ENCODE measurements around the gene ACSS2.
A peak's percentile ranks its signal among the peaks of the same experiment; 100 is the strongest.

Gene ACSS2

GRCh38 chr20:34951252-34951651, 74.8 kb downstream of the ACSS2 start:
- DNase-seq: no peak

GRCh38 chr20:34951652-34952051, 75.2 kb downstream of the ACSS2 start:
- DNase-seq: no peak

DNA sequence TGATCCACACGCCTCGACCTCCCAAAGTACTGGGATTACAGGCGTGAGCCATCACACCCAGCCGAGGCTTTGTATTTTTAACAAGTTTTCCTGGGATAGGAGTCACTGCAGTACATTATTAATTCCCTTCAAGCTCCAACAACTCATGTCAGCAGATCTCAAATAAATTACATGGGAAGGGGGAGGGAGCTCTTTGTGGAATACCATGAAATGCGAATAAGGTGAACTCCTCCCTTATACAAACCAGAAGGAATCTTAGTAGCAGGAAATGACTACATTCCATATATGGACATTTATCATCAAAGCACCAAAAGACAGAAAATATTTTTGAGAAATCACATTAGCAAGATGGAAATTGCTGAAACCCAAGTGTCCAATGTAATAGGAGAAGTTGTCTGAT, 76.3 kb downstream of the ACSS2 start:
- no peak for DNase-seq

DNA sequence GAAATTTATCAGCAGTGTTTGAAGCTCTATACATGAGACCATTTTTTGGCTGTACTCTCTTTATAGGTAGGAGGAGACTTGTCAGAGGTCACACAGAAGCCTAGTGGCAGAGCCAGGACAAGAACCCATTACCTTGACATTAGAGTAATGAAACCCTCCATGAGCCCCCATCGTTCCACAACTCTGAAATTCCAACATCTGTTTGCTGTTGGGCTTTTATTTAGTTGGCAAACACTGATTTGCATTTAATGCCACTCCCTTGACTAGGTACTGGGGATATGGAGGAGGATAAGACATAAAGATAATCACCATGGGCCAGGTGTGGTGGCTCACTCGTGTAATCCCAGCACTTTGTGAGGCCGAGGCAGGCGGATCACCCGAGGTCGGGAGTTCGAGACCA, 77.5 kb downstream of the ACSS2 start:
- DNase-seq: no peak

GRCh38 chr20:34954904-34955230, 78.5 kb downstream of the ACSS2 start:
- no peak for DNase-seq

DNA sequence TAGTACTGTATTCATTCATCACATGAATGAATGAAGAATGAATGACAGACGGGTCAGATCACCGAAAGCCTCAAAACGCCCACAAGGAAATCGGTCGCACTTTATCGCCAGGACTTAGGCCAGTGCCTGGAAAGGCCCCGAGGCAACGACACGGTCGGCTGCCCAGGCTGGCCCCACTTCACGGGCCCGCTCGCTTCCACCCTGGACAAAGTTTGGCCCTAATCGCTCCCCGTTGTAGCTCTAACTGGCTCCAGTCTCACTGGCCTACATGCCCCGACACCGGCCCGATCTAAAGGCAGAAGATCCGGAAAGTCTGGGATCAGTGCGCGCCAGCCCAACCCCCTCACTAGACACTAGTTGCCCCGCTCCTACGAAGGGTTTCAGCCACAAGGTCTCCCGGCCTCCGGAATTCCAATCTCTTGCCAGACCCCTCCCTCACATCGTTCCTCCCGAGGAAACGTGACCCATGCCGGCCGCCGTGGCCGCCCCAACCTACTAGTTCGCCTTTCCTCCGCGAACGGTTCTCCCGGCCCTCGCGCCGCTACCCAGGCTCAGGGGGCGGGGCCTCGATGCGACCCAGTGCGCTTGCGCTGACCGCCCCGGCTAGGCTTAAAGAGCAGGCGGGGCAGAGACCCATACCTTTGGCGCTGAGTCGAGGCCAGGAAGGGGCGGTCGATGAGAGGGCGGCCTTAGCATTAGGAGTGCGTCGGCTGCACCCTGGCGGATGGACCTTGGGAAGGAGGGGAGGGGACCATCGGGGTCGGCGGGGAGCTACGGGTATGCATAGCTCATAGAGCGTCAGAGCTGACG, 79.0 kb downstream of the ACSS2 start, which contains the start of the genes GSS and MYH7B:
TSS of gene GSS (minus strand) at position 576 of the 810 bp plus-strand sequence. CDS start 3,954 bp downstream, outside the sequence.
TSS of gene MYH7B (plus strand) at position 638 of the 810 bp plus-strand sequence. CDS start 22,138 bp downstream, outside the sequence.
- peak; percentile 98 for DNase-seq

- no peak for DNase-seq
These were observed 79.6 kb downstream of the ACSS2 start for GRCh38 chr20:34956041-34956458.

GRCh38 chr20:34956751-34957472, 80.5 kb downstream of the ACSS2 start:
- no peak for DNase-seq

GRCh38 chr20:34964486-34964885, 88.1 kb downstream of the ACSS2 start:
- no peak for DNase-seq

DNA sequence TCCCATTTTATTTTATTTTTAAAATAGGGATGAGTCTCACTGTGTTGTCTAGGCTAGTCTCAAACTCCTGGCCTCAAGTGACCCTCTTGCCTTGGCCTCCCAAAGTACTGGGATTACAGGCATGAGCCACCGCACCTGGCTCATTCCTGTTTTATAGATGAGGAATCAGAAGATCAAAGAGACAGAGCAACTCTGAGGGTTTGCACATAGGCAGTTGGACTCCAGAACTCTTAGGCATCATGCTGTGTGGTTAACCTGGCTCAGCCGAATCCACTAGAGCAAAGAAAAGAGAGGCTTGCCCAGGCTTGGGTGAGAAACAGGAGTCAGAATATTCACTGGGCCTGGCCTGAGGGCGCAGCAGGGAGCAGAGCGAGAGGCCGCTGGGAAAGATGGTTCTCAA, 88.6 kb downstream of the ACSS2 start:
- DNase-seq: no peak

- no peak for DNase-seq
These were observed 91.0 kb downstream of the ACSS2 start for GRCh38 chr20:34967421-34967820.

GRCh38 chr20:34968042-34968775, 91.8 kb downstream of the ACSS2 start:
- no peak for DNase-seq

DNA sequence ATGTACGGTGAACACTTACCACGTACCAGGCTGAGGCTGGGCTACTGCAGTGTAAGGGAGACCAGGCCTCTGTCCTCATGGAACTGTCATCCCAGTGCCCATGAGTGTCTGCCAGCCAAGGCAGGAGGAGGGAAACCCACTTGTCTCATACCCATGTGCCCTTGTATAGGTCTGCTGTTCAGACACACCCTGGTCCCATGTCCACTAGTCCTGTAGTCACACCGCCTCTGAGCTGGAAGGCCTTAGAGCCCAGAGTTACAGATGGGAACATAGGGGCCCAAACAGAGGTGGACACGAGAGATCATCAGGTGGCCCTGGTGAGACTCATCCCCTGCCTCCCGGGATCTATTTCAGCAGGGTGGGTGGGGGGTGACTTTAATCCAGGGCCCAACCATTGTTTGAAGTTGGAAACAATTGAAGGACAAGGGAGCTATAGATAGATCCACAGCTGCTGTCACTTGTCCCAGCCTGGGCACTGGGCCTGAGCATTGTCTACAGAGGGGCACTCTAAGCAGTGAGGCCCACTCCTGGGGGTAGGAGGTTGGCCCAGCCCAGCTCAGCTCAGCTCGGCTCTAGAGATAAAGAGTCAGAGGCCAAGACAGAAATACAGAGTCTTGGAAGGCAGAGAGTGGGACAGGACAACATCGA, 93.9 kb downstream of the ACSS2 start:
- no peak for DNase-seq

DNA sequence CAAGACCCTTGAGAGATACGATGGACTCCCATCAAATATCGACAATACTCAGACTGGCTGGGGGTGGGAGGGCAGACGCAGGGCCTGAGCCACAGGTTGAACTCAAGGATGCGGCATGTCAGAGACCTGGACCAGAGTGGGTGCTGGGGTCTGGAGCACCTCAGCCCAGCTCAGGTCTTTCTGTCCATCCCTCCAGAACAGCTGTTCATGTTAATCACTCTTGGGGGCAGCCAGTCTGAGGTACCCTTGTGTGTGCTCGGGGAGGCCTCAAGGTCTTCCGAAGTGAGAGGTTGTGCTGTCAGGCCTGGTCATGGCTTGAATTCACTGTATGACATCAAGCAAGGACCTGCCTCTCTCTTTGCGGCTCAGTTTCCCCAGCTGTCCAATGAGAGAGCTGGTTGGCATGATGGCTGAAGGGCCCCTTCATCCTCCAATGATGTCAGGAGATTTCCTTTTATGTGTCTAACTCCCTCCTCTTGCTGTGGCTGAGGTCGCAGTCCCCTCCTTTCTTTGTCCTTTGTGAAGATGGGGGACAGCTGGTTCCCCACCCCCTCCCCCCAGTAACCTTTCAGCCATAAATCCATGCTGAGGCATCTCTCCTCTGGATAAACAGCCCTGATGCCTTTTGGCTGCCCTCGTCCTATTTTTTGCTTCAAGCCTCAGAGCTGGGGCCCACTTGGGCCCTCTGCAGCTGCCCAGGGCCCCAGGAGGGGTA, 94.6 kb downstream of the ACSS2 start:
- DNase-seq: no peak

- no peak for DNase-seq
These were observed 95.3 kb downstream of the ACSS2 start for GRCh38 chr20:34971561-34972235.

DNA sequence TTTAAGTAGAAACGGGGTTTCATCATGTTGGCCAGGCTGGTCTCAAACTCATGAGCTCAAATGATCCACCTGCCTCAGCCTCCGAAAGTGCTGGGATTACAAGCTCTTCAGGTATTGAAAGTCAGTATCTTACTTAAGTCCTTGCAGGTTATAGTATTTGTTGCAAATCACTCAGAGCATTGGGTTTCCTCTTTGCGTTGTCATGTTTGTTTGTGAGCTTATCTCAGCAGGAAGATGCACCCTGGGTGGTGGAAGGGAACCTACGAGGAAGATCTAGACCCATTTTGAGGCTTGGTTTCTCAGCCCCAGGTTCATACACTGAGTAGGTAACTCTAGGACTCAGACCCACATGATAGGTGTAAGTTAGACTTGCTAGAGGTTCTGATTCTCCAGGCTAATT, 97.8 kb downstream of the ACSS2 start:
- no peak for DNase-seq

- no peak for DNase-seq
These were observed 99.9 kb downstream of the ACSS2 start for GRCh38 chr20:34976286-34976685.
